T follicular helper cell (primary cell): ENCODE data around the gene ITSN2.

Experiments used
- DNase-seq: peaks from one replicate; pipeline ENCODE4 v3.0.0-alpha.2; 2020; ENCODE audit warnings: low read depth

Gene ITSN2

GRCh38 chr2:24334245-24334633, 26.1 kb downstream of the ITSN2 start:
- no peak for DNase-seq

- DNase-seq = no peak
Measured at GRCh38 chr2:24332791-24333540, 27.4 kb downstream of the ITSN2 start.

- DNase-seq = no peak
Measured at GRCh38 chr2:24330161-24330560, 30.2 kb downstream of the ITSN2 start.

- no peak for DNase-seq
Measured at GRCh38 chr2:24329700-24330099, 30.6 kb downstream of the ITSN2 start.

- no peak for DNase-seq
Measured at GRCh38 chr2:24328010-24328409, 32.3 kb downstream of the ITSN2 start.

GRCh38 chr2:24317491-24317920, 42.8 kb downstream of the ITSN2 start:
- DNase-seq = no peak

GRCh38 chr2:24315669-24316068, 44.7 kb downstream of the ITSN2 start:
- no peak for DNase-seq

GRCh38 chr2:24313744-24314632, 46.3 kb downstream of the ITSN2 start:
- DNase-seq = no peak

GRCh38 chr2:24307961-24308360, 52.4 kb downstream of the ITSN2 start:
- DNase-seq = no peak

GRCh38 chr2:24304631-24305030, 55.7 kb downstream of the ITSN2 start:
- no peak for DNase-seq

- no peak for DNase-seq
Measured at GRCh38 chr2:24304098-24304497, 56.2 kb downstream of the ITSN2 start.

GRCh38 chr2:24301599-24301998, 58.7 kb downstream of the ITSN2 start:
- no peak for DNase-seq

GRCh38 chr2:24297663-24298062, 62.7 kb downstream of the ITSN2 start:
- no peak for DNase-seq

GRCh38 chr2:24287171-24287570, 73.2 kb downstream of the ITSN2 start:
- no peak for DNase-seq

- DNase-seq = no peak
Measured at GRCh38 chr2:24285484-24286152, 74.7 kb downstream of the ITSN2 start.

- no peak for DNase-seq
Measured at GRCh38 chr2:24280645-24281044, 79.7 kb downstream of the ITSN2 start.

GRCh38 chr2:24280161-24280560, 80.2 kb downstream of the ITSN2 start:
- no peak for DNase-seq

- no peak for DNase-seq
Measured at GRCh38 chr2:24276349-24276899, 83.9 kb downstream of the ITSN2 start.

GRCh38 chr2:24274809-24275208, 85.5 kb downstream of the ITSN2 start:
- DNase-seq = no peak

GRCh38 chr2:24273598-24273997, 86.7 kb downstream of the ITSN2 start:
- no peak for DNase-seq

- DNase-seq = no peak
Measured at GRCh38 chr2:24272907-24273306, 87.4 kb downstream of the ITSN2 start.

- DNase-seq = no peak
Measured at GRCh38 chr2:24272161-24272802, 88.1 kb downstream of the ITSN2 start.
